ENCODE measurements around the gene MNAT1.

DNA sequence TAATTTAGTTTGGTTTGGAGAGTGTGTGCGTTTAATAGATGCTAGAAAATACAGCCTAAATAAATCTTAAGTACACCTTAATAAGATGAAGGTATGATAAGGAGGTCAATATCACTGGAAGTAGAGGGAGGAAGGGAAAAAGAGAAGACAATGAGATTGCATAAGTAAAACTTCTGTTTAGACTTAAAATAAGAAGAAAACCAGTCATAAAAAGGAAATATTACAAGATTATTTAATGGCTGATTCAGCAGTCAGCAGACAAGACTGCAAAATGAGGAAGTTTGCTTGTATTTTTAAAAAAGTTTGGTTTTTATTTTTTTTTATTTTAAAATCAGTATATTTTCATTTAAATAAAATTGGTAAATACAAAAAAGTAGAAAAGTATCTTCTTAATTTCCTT is 249.6 kb downstream of the MNAT1 start:
- no peak for TF ChIP-seq EZH2 (IDR thresholded peaks at IDR 0.05; ENCODE audit: borderline replicate concordance, low read depth, low read length, severe bottlenecking)
- TF ChIP-seq, protein P1, sequence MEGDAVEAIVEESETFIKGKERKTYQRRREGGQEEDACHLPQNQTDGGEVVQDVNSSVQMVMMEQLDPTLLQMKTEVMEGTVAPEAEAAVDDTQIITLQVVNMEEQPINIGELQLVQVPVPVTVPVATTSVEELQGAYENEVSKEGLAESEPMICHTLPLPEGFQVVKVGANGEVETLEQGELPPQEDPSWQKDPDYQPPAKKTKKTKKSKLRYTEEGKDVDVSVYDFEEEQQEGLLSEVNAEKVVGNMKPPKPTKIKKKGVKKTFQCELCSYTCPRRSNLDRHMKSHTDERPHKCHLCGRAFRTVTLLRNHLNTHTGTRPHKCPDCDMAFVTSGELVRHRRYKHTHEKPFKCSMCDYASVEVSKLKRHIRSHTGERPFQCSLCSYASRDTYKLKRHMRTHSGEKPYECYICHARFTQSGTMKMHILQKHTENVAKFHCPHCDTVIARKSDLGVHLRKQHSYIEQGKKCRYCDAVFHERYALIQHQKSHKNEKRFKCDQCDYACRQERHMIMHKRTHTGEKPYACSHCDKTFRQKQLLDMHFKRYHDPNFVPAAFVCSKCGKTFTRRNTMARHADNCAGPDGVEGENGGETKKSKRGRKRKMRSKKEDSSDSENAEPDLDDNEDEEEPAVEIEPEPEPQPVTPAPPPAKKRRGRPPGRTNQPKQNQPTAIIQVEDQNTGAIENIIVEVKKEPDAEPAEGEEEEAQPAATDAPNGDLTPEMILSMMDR (IDR thresholded peaks at IDR 0.05; ENCODE audit: borderline replicate concordance, extremely low read depth, low read length, poor library complexity, severe bottlenecking) = no peak
